Fibroblast of the conjunctiva (primary cell): Measurements from ENCODE around the gene ZNF747.

Experiments
- DNase-seq: peaks from one replicate; pipeline ENCODE4 v3.0.0-alpha.2; 2010; ENCODE audit warnings: low read depth

ZNF747 gene

GRCh38 chr16:30515275-30515674, 19.4 kb downstream of the ZNF747 start:
- DNase-seq, result no peak

- DNase-seq, result no peak
Observed at GRCh38 chr16:30511509-30511908, 23.1 kb downstream of the ZNF747 start.

- no peak for DNase-seq
Observed at GRCh38 chr16:30510376-30510938, 24.2 kb downstream of the ZNF747 start.

- DNase-seq, result no peak
Observed at GRCh38 chr16:30509081-30509765, 25.4 kb downstream of the ZNF747 start.

- DNase-seq, result no peak
Observed at GRCh38 chr16:30503403-30504296, 31.0 kb downstream of the ZNF747 start.

GRCh38 chr16:30499284-30499683, 35.4 kb downstream of the ZNF747 start:
- no peak for DNase-seq

GRCh38 chr16:30494709-30495108, 39.9 kb downstream of the ZNF747 start:
- no peak for DNase-seq

GRCh38 chr16:30493941-30494488, 40.6 kb downstream of the ZNF747 start:
- no peak for DNase-seq

GRCh38 chr16:30491744-30492308, 42.8 kb downstream of the ZNF747 start:
- peak; percentile 37 for DNase-seq

GRCh38 chr16:30491229-30491628, 43.4 kb downstream of the ZNF747 start:
- no peak for DNase-seq

GRCh38 chr16:30490210-30490609, 44.4 kb downstream of the ZNF747 start:
- no peak for DNase-seq

GRCh38 chr16:30488764-30489605, 45.7 kb downstream of the ZNF747 start:
- DNase-seq, result no peak

GRCh38 chr16:30485818-30486436, 48.7 kb downstream of the ZNF747 start:
- no peak for DNase-seq

- DNase-seq, result no peak
Observed at GRCh38 chr16:30484887-30485286, 49.8 kb downstream of the ZNF747 start.

GRCh38 chr16:30482366-30482765, 52.3 kb downstream of the ZNF747 start:
- DNase-seq, result no peak

- DNase-seq, result no peak
Observed at GRCh38 chr16:30481381-30481780, 53.3 kb downstream of the ZNF747 start.
